ENCODE results near the gene PTH2.
A peak's percentile ranks its signal among the peaks of the same experiment; 100 is the strongest.

Gene PTH2

DNA sequence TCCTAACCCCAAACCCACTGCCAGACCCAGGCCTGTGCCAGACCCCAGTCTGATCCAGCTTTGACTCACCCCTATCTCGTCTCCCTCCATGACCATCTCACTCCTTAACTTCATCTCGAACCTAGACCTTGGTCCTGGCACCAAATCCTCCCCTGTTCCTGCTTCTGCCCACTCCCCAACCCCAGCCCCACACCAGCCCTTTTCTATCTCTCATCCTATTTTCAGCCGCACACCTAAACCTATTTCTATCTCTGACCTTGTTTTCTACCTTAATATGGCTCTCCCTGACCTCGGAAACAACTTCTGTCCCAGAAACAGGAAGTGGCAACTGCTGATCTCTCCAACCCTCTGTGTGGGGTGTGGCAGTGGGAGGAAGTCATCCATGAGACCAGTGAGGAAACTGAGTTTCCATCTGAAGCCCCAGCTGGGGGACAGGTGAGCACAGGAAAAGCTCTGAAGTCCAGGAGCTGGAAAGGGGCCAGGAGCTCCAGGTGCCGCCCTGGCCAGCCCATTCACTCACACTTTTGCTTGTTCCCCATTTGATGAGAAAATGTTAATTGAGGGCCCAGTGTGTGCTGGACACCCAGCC is 13.7 kb downstream of the PTH2 start:
- DNase-seq, result no peak

- DNase-seq, result no peak
Measured at GRCh38 chr19:49408816-49409440, 14.3 kb downstream of the PTH2 start.

- DNase-seq, result no peak
Measured at GRCh38 chr19:49407482-49408015, 15.7 kb downstream of the PTH2 start.

DNA sequence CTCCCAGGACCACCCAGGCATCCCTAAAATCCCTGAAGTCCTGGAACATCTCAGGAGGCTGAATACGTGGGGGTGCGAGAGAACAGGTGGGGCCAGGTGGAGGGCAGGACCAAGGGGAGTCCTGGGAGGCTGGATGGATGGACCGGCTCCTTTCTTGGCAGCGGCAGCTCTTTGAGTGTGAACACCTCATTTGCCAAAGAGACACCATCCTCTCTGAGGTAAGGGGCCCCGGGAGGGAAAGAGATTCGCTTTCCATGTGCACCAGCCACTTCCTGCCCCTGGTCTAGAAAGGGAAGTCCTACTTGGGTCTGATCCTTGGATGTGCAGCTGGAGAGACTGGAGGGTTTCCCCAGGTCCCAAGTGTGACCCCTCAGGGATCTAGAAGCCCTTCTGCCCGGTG is 16.2 kb downstream of the PTH2 start:
- no peak for DNase-seq

DNA sequence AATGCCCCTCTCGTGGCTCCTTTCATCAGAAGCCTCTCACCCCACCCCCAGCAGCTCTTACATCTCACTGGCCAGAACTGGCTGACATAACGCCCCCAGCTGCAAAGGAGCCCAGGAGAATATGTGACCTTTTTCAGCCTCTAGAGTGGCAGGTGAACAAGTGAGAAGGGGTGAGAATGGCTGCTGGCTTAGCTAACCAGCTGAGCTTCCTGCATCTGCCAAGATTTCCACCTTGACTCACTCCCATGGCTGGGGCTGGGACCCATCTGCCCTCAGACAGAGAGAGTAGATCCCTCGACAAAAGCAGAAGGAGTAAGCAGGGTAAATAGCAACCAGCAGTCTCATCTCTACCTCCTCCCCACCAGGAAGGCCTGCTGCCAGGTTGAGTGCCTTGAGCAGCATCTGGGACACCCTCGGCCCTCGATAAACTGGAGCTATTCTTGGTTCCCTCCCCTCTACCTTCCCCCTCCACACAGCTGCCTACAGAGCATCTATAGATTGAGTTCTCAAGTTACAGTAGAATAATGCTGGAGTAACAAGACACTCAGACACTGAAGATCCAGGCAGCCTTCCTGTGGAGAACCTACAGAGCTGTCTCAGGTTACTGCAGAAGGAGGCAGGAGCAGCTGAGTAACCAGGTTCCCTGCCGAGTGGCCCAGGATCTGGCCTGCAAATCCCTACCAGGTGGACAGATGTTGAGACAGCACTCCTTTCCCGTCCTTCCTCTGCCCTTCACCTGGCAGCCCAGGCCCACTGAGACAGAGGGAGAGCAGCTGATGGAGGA is 19.6 kb downstream of the PTH2 start:
- peak; percentile 74 for DNase-seq

- no peak for DNase-seq
Measured at GRCh38 chr19:49400029-49400428, 23.2 kb downstream of the PTH2 start.

GRCh38 chr19:49398931-49399330 is 24.3 kb downstream of the PTH2 start:
- no peak for DNase-seq

- DNase-seq, result no peak
Measured at GRCh38 chr19:49398001-49398615, 25.1 kb downstream of the PTH2 start.

DNA sequence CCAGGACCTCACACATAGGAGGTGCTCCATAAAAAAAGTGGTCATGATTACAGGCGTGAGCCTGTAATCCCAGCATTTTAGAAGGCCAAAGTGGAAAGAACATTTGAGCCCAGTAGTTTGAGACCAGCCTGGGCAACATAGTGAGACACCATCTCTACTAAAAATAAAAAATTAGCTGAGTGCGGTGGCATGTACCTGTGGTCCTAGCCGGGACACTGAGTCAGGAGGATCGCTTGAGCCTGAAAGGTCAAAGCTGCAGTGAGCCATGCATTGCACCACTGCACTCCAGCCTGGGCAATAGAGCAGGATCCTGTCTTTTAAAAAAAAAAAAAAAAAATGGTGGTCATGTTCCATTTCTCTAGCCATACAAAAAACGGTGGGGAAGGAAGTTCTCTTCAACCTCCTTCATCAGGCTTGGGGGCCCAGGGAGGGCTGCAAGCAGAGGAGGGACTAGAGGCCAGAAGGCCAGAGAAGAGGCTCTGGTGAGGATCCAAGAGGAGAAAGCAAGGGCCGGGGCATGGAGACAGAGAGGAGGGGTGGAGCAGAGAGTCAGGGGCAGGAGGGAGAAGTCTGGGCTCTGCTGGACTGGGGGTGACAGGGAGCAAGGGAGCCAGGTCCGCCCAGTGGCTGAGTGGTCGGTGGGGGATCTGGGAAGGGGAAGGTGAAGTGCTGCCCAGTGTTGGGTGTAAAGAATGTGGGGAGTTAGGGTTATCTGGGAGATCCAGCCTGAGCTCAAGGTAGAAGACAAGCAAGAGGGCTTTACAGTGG is 26.3 kb downstream of the PTH2 start:
- DNase-seq, result no peak

DNA sequence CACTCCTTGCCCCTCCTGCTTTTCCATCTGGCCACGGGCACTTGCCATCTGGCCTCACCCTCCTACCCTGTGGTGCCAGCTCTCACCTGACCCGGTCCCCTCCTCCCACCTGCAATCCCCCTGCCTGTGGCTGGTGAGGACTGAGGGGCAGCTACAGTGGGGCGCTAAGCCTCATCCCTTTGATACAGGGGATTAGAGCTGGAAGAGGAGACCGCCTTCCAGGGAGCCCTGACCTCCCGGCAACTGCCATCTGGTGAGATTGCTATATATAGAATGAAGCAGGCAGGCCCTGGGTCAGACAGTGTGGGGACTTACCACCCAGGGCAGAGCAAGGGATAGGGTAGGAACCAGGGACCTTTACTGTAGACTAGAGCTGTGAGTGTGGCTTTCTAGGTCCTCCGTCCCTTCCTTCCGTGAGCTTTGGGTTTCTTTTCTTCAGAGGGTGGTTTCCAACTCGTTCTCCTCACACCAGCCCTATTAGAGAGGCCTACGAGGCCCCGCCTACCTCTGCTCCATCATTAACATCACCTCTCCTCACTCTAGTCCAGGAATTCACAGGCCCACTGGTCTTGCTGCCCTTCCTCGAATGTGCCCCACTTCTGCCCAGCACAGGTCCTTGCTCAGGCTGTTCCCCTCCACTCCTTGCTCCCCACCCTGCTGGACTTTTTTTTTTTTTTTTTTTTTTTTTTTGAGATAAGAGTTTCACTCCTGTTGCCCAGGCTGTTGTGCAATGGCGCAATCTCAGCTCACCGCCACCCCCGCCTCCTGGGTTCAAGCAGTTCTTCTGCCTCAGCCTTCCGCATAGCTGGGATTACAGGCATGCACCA is 27.4 kb downstream of the PTH2 start:
- no peak for DNase-seq

DNA sequence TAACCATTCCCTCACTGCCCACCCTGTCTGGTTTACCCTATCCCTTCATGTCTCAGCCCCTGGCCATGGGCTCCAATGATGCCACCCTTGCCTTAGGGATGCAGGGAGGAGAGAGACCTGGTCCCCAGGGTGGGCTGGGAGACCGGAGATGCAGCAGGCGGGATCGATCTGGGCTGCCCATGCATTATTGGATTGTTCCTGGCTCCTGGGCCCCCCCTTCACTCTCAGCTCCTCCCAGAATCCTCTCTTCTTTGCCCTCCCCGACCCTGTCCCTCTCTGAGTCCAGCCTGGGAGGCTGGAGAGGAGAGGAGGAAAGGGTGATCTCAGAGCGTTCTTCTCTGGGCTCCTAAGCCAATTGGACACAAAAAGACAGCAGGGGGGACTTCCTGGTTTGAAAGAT is 29.4 kb downstream of the PTH2 start:
- DNase-seq, result no peak

- DNase-seq, result peak; percentile 58
Measured at GRCh38 chr19:49391581-49392399, 31.5 kb downstream of the PTH2 start.

DNA sequence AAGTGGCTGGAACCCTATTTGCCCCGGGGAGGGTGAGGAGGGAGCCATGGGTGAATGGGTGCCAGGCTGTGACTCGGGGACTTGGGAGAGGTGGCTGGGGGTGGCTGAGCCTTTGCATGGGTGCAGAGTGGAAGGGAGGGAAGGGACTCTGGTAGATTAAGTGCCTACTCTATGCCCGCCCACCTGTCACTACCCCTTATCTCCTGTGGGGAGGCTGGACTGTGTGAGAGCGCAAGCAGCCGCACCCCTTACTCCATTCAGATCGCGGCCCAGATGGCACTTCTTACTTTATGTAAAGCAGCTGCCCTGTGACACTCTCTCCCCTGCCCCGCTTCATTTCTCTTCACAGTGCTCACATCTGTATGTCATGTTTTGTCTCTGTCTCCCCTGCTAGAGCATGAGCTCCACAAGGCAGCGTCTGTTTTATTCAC is 32.3 kb downstream of the PTH2 start:
- no peak for DNase-seq

GRCh38 chr19:49390131-49390928 is 32.9 kb downstream of the PTH2 start:
- DNase-seq, result no peak

DNA sequence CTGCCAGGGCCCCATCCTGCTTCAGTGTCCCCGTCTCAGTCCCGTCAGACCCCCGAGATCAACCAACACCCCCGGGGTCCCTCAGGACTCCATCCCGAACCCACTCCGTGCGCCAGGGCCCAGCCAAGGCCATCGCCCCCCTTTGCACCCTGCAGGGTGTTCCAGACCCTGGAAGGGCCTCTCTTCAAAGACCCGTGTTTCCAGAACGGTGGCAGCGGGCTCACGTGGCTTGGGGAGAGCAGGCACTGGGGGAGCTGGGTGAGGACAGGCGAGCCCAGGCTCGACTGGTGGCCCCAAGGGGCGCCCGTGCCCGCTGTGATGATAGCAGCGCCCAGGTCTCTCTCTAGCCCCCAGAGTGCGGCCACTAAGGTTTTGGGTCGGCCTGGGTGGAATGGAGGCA is 33.8 kb downstream of the PTH2 start:
- no peak for DNase-seq

DNA sequence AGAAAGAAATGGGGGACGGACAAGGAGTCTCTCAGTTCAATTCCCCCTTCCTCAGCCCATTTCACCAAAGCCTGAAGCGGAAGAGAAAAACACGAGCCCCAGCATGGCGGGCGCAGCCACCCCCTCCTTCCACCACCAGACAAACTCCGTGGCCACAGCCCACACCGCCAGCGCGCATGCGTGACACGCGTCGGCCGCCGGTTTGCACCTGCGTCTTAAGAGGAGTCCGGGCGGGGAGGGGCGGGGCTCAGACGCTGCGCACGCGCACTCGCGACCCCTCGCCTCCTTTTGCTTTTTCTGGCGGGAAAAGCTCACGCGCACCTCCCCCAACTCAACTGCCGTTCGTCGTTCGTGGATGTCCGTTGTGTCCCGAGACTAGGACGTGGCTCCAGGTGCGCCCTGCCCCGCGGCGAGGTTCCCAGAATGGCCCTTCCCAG is 35.3 kb downstream of the PTH2 start, which contains the start of gene KASH5:
Gene KASH5, plus strand, starts transcription at position 314 of the 437 bp plus-strand sequence. CDS start 2,635 bp downstream, outside the sequence.
- no peak for DNase-seq

DNA sequence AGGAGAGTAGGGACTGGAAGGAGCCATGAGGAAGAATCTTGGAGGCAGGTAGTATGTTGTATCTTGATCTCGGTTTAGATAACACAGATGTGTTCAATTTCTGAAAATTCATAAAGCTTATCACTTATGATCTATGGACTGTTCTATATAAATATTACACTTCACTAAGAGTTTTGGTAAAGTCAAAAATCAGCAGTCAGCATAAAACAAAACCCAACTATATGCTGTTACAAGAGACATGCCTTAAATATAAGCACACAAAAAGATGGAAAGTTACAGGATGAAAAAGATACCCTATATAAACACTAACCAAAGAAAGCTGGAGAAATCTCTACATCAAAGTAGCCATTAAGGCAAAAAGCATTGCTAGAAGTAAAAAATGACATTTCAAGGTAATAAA is 39.6 kb downstream of the PTH2 start:
- DNase-seq, result no peak

DNA sequence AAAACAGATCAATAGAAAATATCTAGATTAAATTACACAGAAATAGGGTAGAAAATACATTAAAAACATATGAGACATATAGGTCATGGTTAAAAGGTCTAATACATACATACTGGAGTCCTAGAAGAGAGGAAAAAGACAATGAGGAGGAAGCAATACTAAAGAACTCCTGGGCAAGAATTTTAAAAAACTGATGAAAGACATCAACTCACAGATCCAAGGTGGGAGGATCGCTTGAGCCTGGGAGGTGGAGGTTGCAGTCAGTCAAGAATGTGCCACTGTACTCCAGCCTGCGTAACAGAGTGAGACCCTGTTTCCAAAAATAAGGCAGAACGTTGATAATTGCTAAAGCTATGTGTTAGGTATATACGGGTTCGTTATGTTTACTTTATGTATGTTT is 40.6 kb downstream of the PTH2 start:
- no peak for DNase-seq

DNA sequence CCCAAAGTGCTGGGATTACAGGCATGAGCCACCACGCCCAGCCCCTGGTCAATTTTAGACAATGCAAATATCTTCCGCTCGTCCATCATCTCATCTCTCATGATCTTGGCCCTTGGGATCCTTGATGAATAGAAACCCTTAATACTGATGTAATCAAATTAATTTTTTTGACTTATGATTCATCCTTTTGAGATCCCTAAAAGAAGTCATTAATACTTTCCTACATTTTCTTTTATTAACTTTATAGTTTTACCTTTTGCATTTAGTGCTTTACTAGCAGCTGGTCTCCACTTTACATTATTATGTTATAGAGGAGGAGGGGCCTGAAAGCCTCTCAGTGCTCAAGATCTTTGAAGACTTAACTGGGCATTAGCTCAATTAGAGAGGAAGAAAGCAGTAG is 42.9 kb downstream of the PTH2 start:
- no peak for DNase-seq

- DNase-seq, result no peak
Measured at GRCh38 chr19:49378512-49378911, 44.7 kb downstream of the PTH2 start.

All from NCI-H1092 treated with DMSO at 0.1 percent for 48 hours (cell line).